Measurements from ENCODE around the gene DENND6A.
"Not testable (repeated sequence)": the region's sequence is repeated elsewhere in the genome, so short reads cannot be mapped to it uniquely, and the experiment has no call there.

Gene DENND6A

GRCh38 chr3:57692396-57693147 lies at the start of gene DENND6A:
TSS of gene DENND6A (minus strand) at chr3:57693077. CDS start at chr3:57693018, 59 bp downstream.
- peak in 57 of 58 donors; percentile 37 to 98 (median 90) for DNase-seq

- no peak for DNase-seq
Measured at GRCh38 chr3:57740027-57740426, 47.1 kb upstream of the DENND6A start.

GRCh38 chr3:57738391-57738790 lies 45.5 kb upstream of the DENND6A start:
- no peak for DNase-seq

GRCh38 chr3:57737840-57738239 lies 45.0 kb upstream of the DENND6A start:
- no peak for DNase-seq

GRCh38 chr3:57735405-57735804 lies 42.5 kb upstream of the DENND6A start:
- no peak for DNase-seq

- no peak for DNase-seq
Measured at GRCh38 chr3:57733790-57734189, 40.9 kb upstream of the DENND6A start.

- no peak for DNase-seq
Measured at GRCh38 chr3:57731311-57731710, 38.4 kb upstream of the DENND6A start.

GRCh38 chr3:57730682-57731081 lies 37.8 kb upstream of the DENND6A start:
- DNase-seq, result no peak

GRCh38 chr3:57729334-57730045 lies 36.6 kb upstream of the DENND6A start:
- DNase-seq, result no peak

- DNase-seq, result no peak
Measured at GRCh38 chr3:57727106-57727505, 34.2 kb upstream of the DENND6A start.

- DNase-seq, result no peak
Measured at GRCh38 chr3:57726397-57726796, 33.5 kb upstream of the DENND6A start.

GRCh38 chr3:57718118-57718517 lies 25.2 kb upstream of the DENND6A start:
- DNase-seq, result no peak

GRCh38 chr3:57717205-57717868 lies 24.5 kb upstream of the DENND6A start:
- DNase-seq, result no peak

- DNase-seq, result no peak
Measured at GRCh38 chr3:57715686-57716085, 22.8 kb upstream of the DENND6A start.

- DNase-seq, result no peak
Measured at GRCh38 chr3:57709559-57709958, 16.7 kb upstream of the DENND6A start.

- no peak for DNase-seq
Measured at GRCh38 chr3:57709031-57709430, 16.2 kb upstream of the DENND6A start.

GRCh38 chr3:57706462-57706861 lies 13.6 kb upstream of the DENND6A start:
- DNase-seq, result no peak

GRCh38 chr3:57705351-57705750 lies 12.5 kb upstream of the DENND6A start:
- DNase-seq, result not testable (repeated sequence)

GRCh38 chr3:57701781-57702180 lies 8.9 kb upstream of the DENND6A start:
- DNase-seq, result no peak

- DNase-seq, result no peak
Measured at GRCh38 chr3:57700737-57701136, 7.9 kb upstream of the DENND6A start.

- no peak for DNase-seq
Measured at GRCh38 chr3:57699591-57699990, 6.7 kb upstream of the DENND6A start.

GRCh38 chr3:57696801-57697321 lies 4.0 kb upstream of the DENND6A start:
- DNase-seq, result no peak
